ENCODE results near the gene CAMK1G. TPM values are rescaled to one million over a fixed set of nuclear protein-coding genes. Genes with fewer than 3 reads are reported as not detected.

The CAMK1G gene
- total RNA-seq (under 1 TPM in 2 of 4 donors, not detected in 2; 0.42 to 0.50 TPM), polyA plus RNA-seq (1 to 10 TPM in 1 of 3 donors, under 1 TPM in 1, not detected in 1; 0.04 to 1.4 TPM)
- long read RNA-seq, donor 1: 0 reads
- long read RNA-seq, donor 2, partial matches to known transcripts: 0 of 2 reads
- long read RNA-seq, donor 2, other reads (novel, unspliced or antisense): 2 of 2 reads

GRCh38 chr1:209583408-209583807 lies at the start of gene CAMK1G:
Gene CAMK1G, plus strand, starts transcription at chr1:209583714. Its CDS starts 11,270 bp downstream, at chr1:209594984.
- TF ChIP-seq, protein P1, sequence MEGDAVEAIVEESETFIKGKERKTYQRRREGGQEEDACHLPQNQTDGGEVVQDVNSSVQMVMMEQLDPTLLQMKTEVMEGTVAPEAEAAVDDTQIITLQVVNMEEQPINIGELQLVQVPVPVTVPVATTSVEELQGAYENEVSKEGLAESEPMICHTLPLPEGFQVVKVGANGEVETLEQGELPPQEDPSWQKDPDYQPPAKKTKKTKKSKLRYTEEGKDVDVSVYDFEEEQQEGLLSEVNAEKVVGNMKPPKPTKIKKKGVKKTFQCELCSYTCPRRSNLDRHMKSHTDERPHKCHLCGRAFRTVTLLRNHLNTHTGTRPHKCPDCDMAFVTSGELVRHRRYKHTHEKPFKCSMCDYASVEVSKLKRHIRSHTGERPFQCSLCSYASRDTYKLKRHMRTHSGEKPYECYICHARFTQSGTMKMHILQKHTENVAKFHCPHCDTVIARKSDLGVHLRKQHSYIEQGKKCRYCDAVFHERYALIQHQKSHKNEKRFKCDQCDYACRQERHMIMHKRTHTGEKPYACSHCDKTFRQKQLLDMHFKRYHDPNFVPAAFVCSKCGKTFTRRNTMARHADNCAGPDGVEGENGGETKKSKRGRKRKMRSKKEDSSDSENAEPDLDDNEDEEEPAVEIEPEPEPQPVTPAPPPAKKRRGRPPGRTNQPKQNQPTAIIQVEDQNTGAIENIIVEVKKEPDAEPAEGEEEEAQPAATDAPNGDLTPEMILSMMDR (IDR thresholded peaks at IDR 0.05): no peak
- H3K36me3 ChIP-seq (ENCODE audit: insufficient read depth in 1 of 2, low read depth in 1 of 2): no peaks in the 10 kb centered on the region
- H3K4me3 ChIP-seq: no peak within 1 kb of the TSS
- 30 to 37% (median 35%) methylated on average over 6 of the region's 6 CpGs for WGBS, 3 donors
- intact Hi-C loops (cut with DNase I): no loop called here
- DNase-seq (no peak), ATAC-seq (no peak)
- no peaks in the 10 kb centered on the region for H3K9me3 ChIP-seq
- no peak within 1 kb of the TSS for H3K27ac ChIP-seq
- H3K27me3 ChIP-seq (ENCODE audit: insufficient read depth in 3 of 3, low read length in 2 of 3): peaks cover 0 to 9% (median 0%) of the 10 kb centered on the region in 3 donors
- peaks cover 9% of the 10 kb centered on the region for H3K4me1 ChIP-seq

DNA sequence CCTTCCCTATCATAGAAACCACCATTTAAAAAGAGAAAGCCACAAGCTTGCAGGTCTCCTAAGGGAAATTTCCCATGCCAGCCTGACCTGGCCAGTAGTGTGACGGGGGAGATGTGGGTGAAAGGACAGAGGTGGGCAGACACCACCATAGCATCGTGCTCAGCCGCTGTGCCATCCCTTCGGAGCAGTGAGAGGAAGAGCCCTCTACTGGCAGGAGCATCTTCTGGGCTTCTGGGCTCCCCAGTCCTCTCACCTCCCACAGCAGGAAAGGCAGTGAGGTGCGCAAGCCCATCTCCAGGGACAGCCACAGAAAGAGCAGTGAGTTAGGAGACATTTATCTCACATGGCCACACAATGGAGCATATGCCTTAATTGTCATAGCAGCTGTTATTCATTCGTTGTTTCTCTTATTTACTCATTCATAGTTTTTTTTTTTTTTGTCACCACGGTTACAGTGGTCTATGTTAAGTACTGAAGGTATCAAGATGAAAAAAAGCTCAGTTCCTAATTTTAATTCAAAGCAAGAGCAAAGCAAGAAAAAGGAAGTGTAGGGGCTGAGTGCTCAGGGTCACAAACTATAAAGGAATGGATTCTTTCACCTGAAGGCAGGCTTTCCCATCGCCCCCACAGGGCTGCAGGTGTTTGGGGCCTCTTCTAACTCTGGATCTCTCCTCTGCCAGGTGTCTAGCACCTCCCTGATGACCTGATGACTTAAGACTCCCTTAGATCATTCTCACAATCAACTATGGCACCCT lies 48.8 kb upstream of the CAMK1G start:
- ATAC-seq (no peak), DNase-seq (no peak)
- TF ChIP-seq, protein P1 (IDR thresholded peaks at IDR 0.05): no peak
- Histone ChIP-seq H3K27me3 (ENCODE audit: insufficient read depth in 3 of 3, low read length in 2 of 3) (peaks cover 0 to 11% (median 2%) of the 10 kb centered on the region in 3 donors), H3K4me3 (no peak overlapping the region), H3K36me3 (ENCODE audit: insufficient read depth in 1 of 2, low read depth in 1 of 2) (no peaks in the 10 kb centered on the region), H3K9me3 (no peaks in the 10 kb centered on the region), H3K27ac (no peak overlapping the region), H3K4me1 (no peaks in the 10 kb centered on the region)
- intact Hi-C loops (cut with DNase I): no loop called here
- WGBS, 3 donors: 77 to 80% (median 78%) methylated on average over 8 of the region's 8 CpGs

DNA sequence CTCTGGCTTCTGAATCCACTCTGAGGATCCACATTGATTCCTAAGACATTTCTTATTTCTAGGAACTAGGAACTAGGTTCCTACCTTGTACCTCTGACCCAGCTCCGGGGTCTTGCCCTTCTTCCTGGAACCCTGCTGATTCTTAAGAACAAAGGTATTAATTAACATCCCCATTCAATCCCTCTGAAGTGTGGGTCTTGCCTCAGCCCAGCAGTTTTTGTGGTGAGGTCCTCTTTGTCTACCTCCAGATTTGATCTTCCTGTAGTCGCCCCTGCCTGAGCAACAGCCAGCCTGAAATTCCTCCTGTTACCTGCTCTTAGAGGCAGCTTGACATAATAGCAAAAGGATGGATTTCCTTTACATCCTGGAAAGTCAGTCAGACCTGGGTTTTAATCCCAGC lies 46.7 kb upstream of the CAMK1G start:
- WGBS, 3 donors: 47 to 56% (median 52%) methylated on average over 2 of the region's 2 CpGs
- Histone ChIP-seq H3K4me3 (no peak overlapping the region), H3K9me3 (no peaks in the 10 kb centered on the region), H3K4me1 (no peaks in the 10 kb centered on the region), H3K27ac (no peak overlapping the region), H3K27me3 (ENCODE audit: insufficient read depth in 3 of 3, low read length in 2 of 3) (peaks cover 0 to 10% (median 2%) of the 10 kb centered on the region in 3 donors), H3K36me3 (ENCODE audit: insufficient read depth in 1 of 2, low read depth in 1 of 2) (no peaks in the 10 kb centered on the region)
- TF ChIP-seq, protein P1 (IDR thresholded peaks at IDR 0.05): no peak
- DNase-seq (no peak), ATAC-seq (no peak)
- intact Hi-C loops (cut with DNase I): no loop called here

- H3K27ac ChIP-seq: no peak overlapping the region
- WGBS, 3 donors: 77 to 91% (median 77%) methylated on average over 1 of the region's 1 CpG
- peaks cover 0 to 10% (median 2%) of the 10 kb centered on the region in 3 donors for H3K27me3 ChIP-seq (ENCODE audit: insufficient read depth in 3 of 3, low read length in 2 of 3)
- H3K4me3 ChIP-seq: no peak overlapping the region
- H3K9me3 ChIP-seq: no peaks in the 10 kb centered on the region
- H3K4me1 ChIP-seq: no peaks in the 10 kb centered on the region
- H3K36me3 ChIP-seq (ENCODE audit: insufficient read depth in 1 of 2, low read depth in 1 of 2): no peaks in the 10 kb centered on the region
- no peak for DNase-seq
- ATAC-seq: no peak
- intact Hi-C loops (cut with DNase I): no loop called here
- TF ChIP-seq, protein P1 (IDR thresholded peaks at IDR 0.05): no peak
These were observed 46.0 kb upstream of the CAMK1G start for GRCh38 chr1:209537336-209538114.

All from psoas muscle (tissue), 8 donors.